Upper lobe of left lung (tissue), 6 donors: Measurements from ENCODE around the gene COPZ1. TPM values are rescaled to one million over a fixed set of nuclear protein-coding genes. Genes with fewer than 3 reads are reported as not detected.

Source experiments
- ATAC-seq, 2 donors: fragments of 200-7000 bp; cut with Tn5 transposase; one replicate each; pipeline ENCODE4 v1.9.1; 2022; ENCODE audit warnings: mild to moderate bottlenecking in 2 of 2, moderate library complexity in 2 of 2; ENCODE audit not compliant: low FRiP score in 2 of 2
- DNase-seq, 2 donors: peaks; one replicate each; pipeline ENCODE4 v3.0.0-alpha.2; 2019 to 2020
- H3K27ac ChIP-seq, 4 donors: fragments of 200-600 bp; sonication (generic); one replicate each; pipeline ENCODE4 v1.5.1; 2016 to 2019
- H3K27me3 ChIP-seq, 4 donors: fragments of 200-600 bp; sonication (generic); one replicate each; pipeline ENCODE4 v1.5.1; 2017 to 2019
- H3K36me3 ChIP-seq, 4 donors: fragments of 200-600 bp; sonication (generic); one replicate each; pipeline ENCODE4 v1.5.1; 2016 to 2019
- H3K4me1 ChIP-seq, 4 donors: fragments of 200-600 bp; sonication (generic); one replicate each; pipeline ENCODE4 v1.5.1; 2018 to 2019
- H3K4me3 ChIP-seq, 4 donors: fragments of 200-600 bp; sonication (generic); one replicate each; pipeline ENCODE4 v1.5.1; 2017 to 2019; ENCODE audit warnings: mild to moderate bottlenecking in 2 of 4, moderate library complexity in 1 of 4
- H3K9me3 ChIP-seq, 4 donors: fragments of 200-600 bp; sonication (generic); one replicate each; pipeline ENCODE4 v1.5.1; 2018 to 2019
- EP300 ChIP-seq, 4 donors: sonication (generic); formaldehyde crosslinking; IDR thresholded peaks; one replicate each; pipeline ENCODE4 v1.5.1; 2017; ENCODE audit warnings: antibody characterized with exemption in 4 of 4, control low read depth in 2 of 4
- POLR2A ChIP-seq, 4 donors: fragments of 450-650 bp; IDR thresholded peaks; one replicate each; pipeline ENCODE4 v1.5.1; 2016 to 2017; ENCODE audit warnings: antibody characterized with exemption in 4 of 4, mild to moderate bottlenecking in 2 of 4
- POLR2AphosphoS5 ChIP-seq, 2 donors: sonication (generic); formaldehyde crosslinking; IDR thresholded peaks; one replicate each; pipeline ENCODE4 v1.5.1; 2017; ENCODE audit warnings: antibody characterized with exemption in 2 of 2
- WGBS, 2 donors: methylation state at CpG; one replicate each; pipeline ENCODE4 v1.1.5; 2017 to 2018; 5-methylcytosine and 5-hydroxymethylcytosine counted together
- total RNA-seq, 6 donors: library from RNA; depleted of rRNA in 4 of 6; stranded (reverse); fragments of >200 nt in 4 of 6; gene quantifications; one replicate each; pipeline versions ENCODE4 v1.1.0 to v1.2.1, GENCODE V29; 2016 to 2021
- TF ChIP-seq, protein P1 (sequence below), 6 experiments: fragments of 450-650 bp in 4 of 6; fragments of 200-600 bp in 2 of 6; sonication (generic) in 2 of 6; IDR thresholded peaks; one replicate each; pipeline ENCODE4 v1.5.1; 2016 to 2019; ENCODE audit warnings: antibody characterized with exemption in 6 of 6
- donor health status: DM: no; HTN: no; CAD: no; lungs with moderate emphysema.
- donor health status: DM: no; HTN: yes; CAD: no; lungs with severe emphysema.

COPZ1 gene
- total RNA-seq, 6 donors from 2014 or later = 55.5 to 132 (median 96.7) TPM

DNA sequence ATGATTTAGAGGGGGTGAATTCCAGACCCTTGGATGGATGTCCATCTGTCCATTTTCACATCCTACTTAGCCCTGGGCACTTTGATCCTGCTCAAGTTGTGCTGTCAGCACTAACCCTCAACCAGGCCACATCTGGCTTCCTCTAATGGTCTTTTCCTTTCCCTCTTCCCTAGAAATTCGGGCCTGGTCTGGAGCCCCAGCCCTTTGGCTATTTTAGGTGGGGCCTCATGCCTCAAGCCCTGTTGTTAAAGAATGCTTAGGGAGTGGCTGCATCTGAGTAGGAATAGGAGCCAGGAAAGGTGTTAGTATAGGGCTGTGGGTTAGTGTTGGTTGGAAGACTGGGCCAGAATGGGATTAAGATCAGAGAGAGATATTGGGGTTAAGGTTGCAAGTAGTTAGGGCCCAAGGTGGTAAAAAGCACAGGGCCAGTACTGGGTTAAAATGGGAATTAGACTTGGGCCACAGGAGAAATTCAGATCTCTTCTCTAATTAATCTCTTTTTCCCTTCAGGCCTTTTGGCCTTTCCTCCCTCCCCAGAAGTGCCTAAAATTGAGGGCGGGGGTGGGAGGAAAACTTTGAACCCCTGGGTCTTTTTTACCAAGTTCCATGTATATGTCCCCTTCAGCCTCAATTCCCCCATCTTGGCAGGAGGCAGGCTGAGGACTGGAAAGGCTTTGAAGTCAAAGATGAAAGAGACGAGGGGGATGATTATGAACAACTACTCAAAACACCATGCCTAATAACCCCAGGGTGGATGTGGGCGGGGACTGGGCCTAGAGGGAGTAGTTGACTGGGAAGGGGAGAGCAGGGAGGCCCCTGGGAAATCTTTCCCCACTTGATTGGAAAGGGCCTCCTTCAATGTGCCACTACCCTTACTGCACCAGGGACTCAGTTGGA is 63.6 kb downstream of the COPZ1 start:
- 71% methylated on average over 4 of the region's 4 CpGs for WGBS, 2 donors
- no peak for ATAC-seq
- peaks cover 12 to 44% (median 27%) of the 10 kb centered on the region in 4 donors for H3K4me1 ChIP-seq
- no peaks in the 10 kb centered on the region for H3K9me3 ChIP-seq
- H3K4me3 ChIP-seq = no peak overlapping the region
- peak overlapping the region in 2 of 4 donors; percentile 5 to 19 for H3K27ac ChIP-seq
- peaks cover 0 to 7% (median 2%) of the 10 kb centered on the region in 4 donors for H3K36me3 ChIP-seq
- no peak for DNase-seq
- TF ChIP-seq POLR2A (IDR thresholded peaks at IDR 0.05) = no peak
- TF ChIP-seq EP300 (IDR thresholded peaks at IDR 0.05) = no peak
- no peak for TF ChIP-seq POLR2AphosphoS5 (IDR thresholded peaks at IDR 0.05)
- TF ChIP-seq, protein P1, sequence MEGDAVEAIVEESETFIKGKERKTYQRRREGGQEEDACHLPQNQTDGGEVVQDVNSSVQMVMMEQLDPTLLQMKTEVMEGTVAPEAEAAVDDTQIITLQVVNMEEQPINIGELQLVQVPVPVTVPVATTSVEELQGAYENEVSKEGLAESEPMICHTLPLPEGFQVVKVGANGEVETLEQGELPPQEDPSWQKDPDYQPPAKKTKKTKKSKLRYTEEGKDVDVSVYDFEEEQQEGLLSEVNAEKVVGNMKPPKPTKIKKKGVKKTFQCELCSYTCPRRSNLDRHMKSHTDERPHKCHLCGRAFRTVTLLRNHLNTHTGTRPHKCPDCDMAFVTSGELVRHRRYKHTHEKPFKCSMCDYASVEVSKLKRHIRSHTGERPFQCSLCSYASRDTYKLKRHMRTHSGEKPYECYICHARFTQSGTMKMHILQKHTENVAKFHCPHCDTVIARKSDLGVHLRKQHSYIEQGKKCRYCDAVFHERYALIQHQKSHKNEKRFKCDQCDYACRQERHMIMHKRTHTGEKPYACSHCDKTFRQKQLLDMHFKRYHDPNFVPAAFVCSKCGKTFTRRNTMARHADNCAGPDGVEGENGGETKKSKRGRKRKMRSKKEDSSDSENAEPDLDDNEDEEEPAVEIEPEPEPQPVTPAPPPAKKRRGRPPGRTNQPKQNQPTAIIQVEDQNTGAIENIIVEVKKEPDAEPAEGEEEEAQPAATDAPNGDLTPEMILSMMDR (IDR thresholded peaks at IDR 0.05) = no peak
- no peaks in the 10 kb centered on the region for H3K27me3 ChIP-seq

DNA sequence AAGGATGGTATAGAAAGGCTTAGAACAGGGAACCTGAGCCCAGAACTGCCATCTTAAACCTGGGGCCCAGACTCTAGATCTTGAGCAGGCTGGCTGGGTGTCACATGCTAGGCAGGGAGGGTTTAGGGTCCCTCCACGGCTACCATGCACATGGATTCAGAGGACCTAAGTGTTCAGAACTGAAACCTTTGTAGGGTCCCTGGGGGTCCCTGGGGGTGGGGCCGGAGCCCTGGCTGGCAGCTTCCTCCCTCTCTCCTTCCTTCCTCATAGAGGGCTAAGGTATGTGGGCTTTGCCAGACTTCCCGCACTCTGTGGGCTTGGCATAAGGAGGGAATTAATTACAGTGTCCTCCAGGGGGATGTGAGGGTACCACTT is 64.2 kb downstream of the COPZ1 start:
- H3K27me3 ChIP-seq = no peaks in the 10 kb centered on the region
- DNase-seq (no peak), ATAC-seq (no peak)
- 76 to 90% methylated on average over 3 of the region's 3 CpGs for WGBS, 2 donors
- peaks cover 0 to 11% (median 4%) of the 10 kb centered on the region in 4 donors for H3K36me3 ChIP-seq
- TF ChIP-seq EP300 (IDR thresholded peaks at IDR 0.05) (no peak), POLR2A (IDR thresholded peaks at IDR 0.05) (no peak), POLR2AphosphoS5 (IDR thresholded peaks at IDR 0.05) (no peak)
- TF ChIP-seq, protein P1 (IDR thresholded peaks at IDR 0.05) = no peak
- H3K27ac ChIP-seq = no peak overlapping the region
- no peak overlapping the region for H3K4me3 ChIP-seq
- no peaks in the 10 kb centered on the region for H3K9me3 ChIP-seq
- peaks cover 12 to 46% (median 29%) of the 10 kb centered on the region in 4 donors for H3K4me1 ChIP-seq

DNA sequence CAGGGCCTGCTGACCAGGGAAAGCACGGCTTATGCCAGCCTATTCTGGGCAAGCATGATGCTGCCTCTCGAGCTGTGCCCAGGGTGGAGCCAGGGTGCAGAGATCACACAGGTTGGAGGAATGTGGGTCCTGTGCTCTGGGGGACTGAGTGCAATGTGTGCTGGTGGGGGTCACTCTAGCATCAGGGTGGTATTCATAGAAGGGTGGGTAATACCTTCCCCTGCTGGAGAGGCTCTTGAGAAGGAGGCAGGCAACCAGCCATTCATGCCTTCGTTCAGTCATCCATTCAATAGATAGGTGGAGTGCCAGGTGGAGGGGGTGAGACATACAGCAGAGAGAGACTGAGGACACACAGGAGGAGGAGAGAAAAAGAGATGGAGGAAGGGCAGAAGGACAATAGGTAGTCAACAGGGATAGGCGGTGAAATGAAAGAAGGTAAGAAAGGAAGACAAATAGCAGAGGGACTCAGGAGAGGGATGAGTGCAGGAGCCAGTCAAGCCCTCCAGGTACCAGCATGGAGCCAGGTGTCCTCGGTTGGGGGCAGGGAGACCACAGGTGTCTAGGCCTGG is 64.8 kb downstream of the COPZ1 start:
- Histone ChIP-seq H3K27ac (no peak overlapping the region), H3K36me3 (peaks cover 0 to 17% (median 5%) of the 10 kb centered on the region in 4 donors), H3K4me3 (no peak overlapping the region), H3K4me1 (peaks cover 14 to 46% (median 27%) of the 10 kb centered on the region in 4 donors), H3K9me3 (no peaks in the 10 kb centered on the region), H3K27me3 (no peaks in the 10 kb centered on the region)
- 85 to 94% methylated on average over 3 to 5 of the region's 5 CpGs for WGBS, 2 donors
- no peak for TF ChIP-seq POLR2AphosphoS5 (IDR thresholded peaks at IDR 0.05)
- no peak for TF ChIP-seq EP300 (IDR thresholded peaks at IDR 0.05)
- TF ChIP-seq POLR2A (IDR thresholded peaks at IDR 0.05) = no peak
- TF ChIP-seq, protein P1 (IDR thresholded peaks at IDR 0.05) = no peak
- DNase-seq (no peak), ATAC-seq (no peak)

DNA sequence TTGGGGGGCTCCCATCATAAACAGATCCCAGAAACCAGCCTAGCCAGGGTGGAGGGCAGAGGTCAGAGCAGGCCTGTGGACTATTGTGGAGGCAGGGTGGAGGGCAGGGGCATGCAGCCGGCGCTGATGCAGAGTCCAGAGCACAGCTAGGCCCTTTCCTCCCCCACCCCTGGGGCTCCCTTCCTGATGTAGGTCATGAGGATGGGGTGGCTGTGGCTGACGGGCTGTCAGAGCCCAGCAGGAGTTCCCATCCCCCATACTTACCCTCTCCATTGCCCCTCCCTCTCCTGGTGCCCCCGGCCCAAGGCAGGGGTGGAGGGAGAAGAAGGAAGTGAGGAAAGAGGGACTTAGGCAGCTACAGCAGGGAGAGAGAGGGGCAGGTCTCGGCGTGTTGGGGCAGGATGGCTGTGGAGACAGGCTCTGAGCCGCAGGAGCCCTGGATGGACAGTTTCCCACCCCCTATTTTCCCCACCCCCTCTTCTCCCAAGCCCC is 65.3 kb downstream of the COPZ1 start:
- DNase-seq (peak in 1 of 2 donors; percentile 50), ATAC-seq (peak in 1 of 2 donors; percentile 2)
- Histone ChIP-seq H3K27ac (peak overlapping the region in 1 of 4 donors; percentile 46), H3K36me3 (peaks cover 0 to 22% (median 7%) of the 10 kb centered on the region in 4 donors), H3K27me3 (no peaks in the 10 kb centered on the region), H3K9me3 (no peaks in the 10 kb centered on the region), H3K4me1 (peaks cover 14 to 43% (median 25%) of the 10 kb centered on the region in 4 donors), H3K4me3 (no peak overlapping the region)
- TF ChIP-seq EP300 (IDR thresholded peaks at IDR 0.05) = no peak
- TF ChIP-seq POLR2A (IDR thresholded peaks at IDR 0.05) = no peak
- TF ChIP-seq POLR2AphosphoS5 (IDR thresholded peaks at IDR 0.05) = no peak
- TF ChIP-seq, protein P1 (IDR thresholded peaks at IDR 0.05) = no peak
- 65 to 72% methylated on average over 7 of the region's 7 CpGs for WGBS, 2 donors
